Activated B cell treated with CpG ODN at 0.5 μM for 24 hours (primary cell): ENCODE measurements around the gene UNC13B. TPM values are rescaled to one million over a fixed set of nuclear protein-coding genes. Genes with fewer than 3 reads are reported as not detected.

Source experiments
- ATAC-seq: fragments of 200-7000 bp; cut with Tn5 transposase; one replicate; pipeline ENCODE4 v1.10.0; 2021; ENCODE audit warnings: low read depth, mild to moderate bottlenecking, moderate library complexity
- CTCF ChIA-PET: fragments of 350-600 bp; sonication (Branson Sonifier 250); formaldehyde crosslinking; loops from one replicate; lab custom pipeline; 2021; ENCODE audit warnings: antibody characterized with exemption; lab: Charles Lee
- POLR2A ChIA-PET: fragments of 350-600 bp; sonication (Branson Sonifier 250); formaldehyde crosslinking; loops from one replicate; lab custom pipeline; 2021; ENCODE audit warnings: antibody characterized with exemption; lab: Charles Lee
- DNase-seq: peaks from one replicate; pipeline ENCODE4 v3.0.0; 2022
- H3K27ac Mint-ChIP-seq: one replicate; pipeline ENCODE4 v1.8.0; 2020; ENCODE audit warnings: mixed read lengths
- H3K27me3 Mint-ChIP-seq: one replicate; pipeline ENCODE4 v1.8.0; 2021; ENCODE audit warnings: mixed read lengths
- H3K36me3 Mint-ChIP-seq: one replicate; pipeline ENCODE4 v1.8.0; 2021; ENCODE audit warnings: low read depth, mixed read lengths
- H3K4me1 Mint-ChIP-seq: one replicate; pipeline ENCODE4 v1.8.0; 2021; ENCODE audit warnings: mixed read lengths
- H3K4me3 Mint-ChIP-seq: one replicate; pipeline ENCODE4 v1.8.0; 2020; ENCODE audit warnings: mild to moderate bottlenecking, mixed read lengths
- H3K9me3 Mint-ChIP-seq: one replicate; pipeline ENCODE4 v1.8.0; 2020; ENCODE audit warnings: mixed read lengths
- CTCF ChIP-seq: fragments of 200-600 bp; IDR thresholded peaks from one replicate; pipeline ENCODE4 v1.8.0; 2022; ENCODE audit warnings: antibody characterized with exemption, mild to moderate bottlenecking
- intact Hi-C: fragments of 100-400 bp; cut with micrococcal nuclease; formaldehyde crosslinking; loops from one replicate; pipeline ENCODE4 v1.15.1; 2024
- total RNA-seq: library from RNA; stranded (reverse); gene quantifications from 2 replicates; pipeline ENCODE4 v1.2.3, GENCODE V29; 2022

UNC13B gene
- total RNA-seq, 1 donor from 2014 or later, result 0.53 TPM

- Mint-ChIP-seq H3K4me3 (no peak overlapping the region), H3K9me3 (no peaks in the 10 kb centered on the region), H3K36me3 (no peaks in the 10 kb centered on the region), H3K4me1 (no peaks in the 10 kb centered on the region), H3K27me3 (peaks cover 39% of the 10 kb centered on the region), H3K27ac (no peak overlapping the region)
- ATAC-seq (no peak), DNase-seq (no peak)
- TF ChIP-seq CTCF, result no peak
- intact Hi-C loops, result no loop called here
- ChIA-PET CTCF (interaction anchor here (1.2 kb wide), 1 partner anchor 299 kb away, joined by 5 read pairs; no protein-coding TSS in a partner anchor), POLR2A (no interaction called here)
Measured at GRCh38 chr9:35416098-35416427, 254.3 kb downstream of the UNC13B start.

- POLR2A ChIA-PET, result no interaction called here
- no peaks in the 10 kb centered on the region for H3K36me3 Mint-ChIP-seq
- ATAC-seq (no peak), DNase-seq (no peak)
- intact Hi-C loops, result no loop called here
- no peak for TF ChIP-seq CTCF
- CTCF ChIA-PET, result no interaction called here
- H3K27ac Mint-ChIP-seq, result no peak overlapping the region
- peaks cover 25% of the 10 kb centered on the region for H3K27me3 Mint-ChIP-seq
- no peaks in the 10 kb centered on the region for H3K4me1 Mint-ChIP-seq
- H3K9me3 Mint-ChIP-seq, result no peaks in the 10 kb centered on the region
- no peak overlapping the region for H3K4me3 Mint-ChIP-seq
Measured at GRCh38 chr9:35422346-35422745, 260.5 kb downstream of the UNC13B start.

- CTCF ChIA-PET, result no interaction called here
- no peaks in the 10 kb centered on the region for H3K36me3 Mint-ChIP-seq
- DNase-seq, result no peak
- H3K27me3 Mint-ChIP-seq, result peaks cover 28% of the 10 kb centered on the region
- TF ChIP-seq CTCF, result no peak
- H3K4me3 Mint-ChIP-seq, result no peak overlapping the region
- intact Hi-C loops, result no loop called here
- H3K9me3 Mint-ChIP-seq, result no peaks in the 10 kb centered on the region
- ATAC-seq, result no peak
- no peak overlapping the region for H3K27ac Mint-ChIP-seq
- POLR2A ChIA-PET, result no interaction called here
- no peaks in the 10 kb centered on the region for H3K4me1 Mint-ChIP-seq
Measured at GRCh38 chr9:35422753-35423152, 260.9 kb downstream of the UNC13B start.

- CTCF ChIA-PET, result no interaction called here
- H3K4me3 Mint-ChIP-seq, result no peak overlapping the region
Measured at GRCh38 chr9:35423499-35423898, 261.7 kb downstream of the UNC13B start.

More at GRCh38 chr9:35423499-35423898, 261.7 kb downstream of the UNC13B start:
- intact Hi-C loops, result no loop called here
- no peak for ATAC-seq
- peaks cover 31% of the 10 kb centered on the region for H3K27me3 Mint-ChIP-seq
- H3K27ac Mint-ChIP-seq, result no peak overlapping the region
- no peaks in the 10 kb centered on the region for H3K36me3 Mint-ChIP-seq
- POLR2A ChIA-PET, result no interaction called here
- H3K4me1 Mint-ChIP-seq, result no peaks in the 10 kb centered on the region
- DNase-seq, result no peak
- TF ChIP-seq CTCF, result no peak
- peaks cover 1% of the 10 kb centered on the region for H3K9me3 Mint-ChIP-seq
